ENCODE results near the gene CHTF18.
"Not testable (repeated sequence)": the region's sequence is repeated elsewhere in the genome, so short reads cannot be mapped to it uniquely, and the experiment has no call there.

The CHTF18 gene

GRCh38 chr16:747978-748746 lies 40.3 kb upstream of the CHTF18 start:
- 91% methylated on average over 30 to 35 of the region's 39 CpGs for WGBS, 2 experiments (ENCODE audit: insufficient coverage in 2 of 2)

DNA sequence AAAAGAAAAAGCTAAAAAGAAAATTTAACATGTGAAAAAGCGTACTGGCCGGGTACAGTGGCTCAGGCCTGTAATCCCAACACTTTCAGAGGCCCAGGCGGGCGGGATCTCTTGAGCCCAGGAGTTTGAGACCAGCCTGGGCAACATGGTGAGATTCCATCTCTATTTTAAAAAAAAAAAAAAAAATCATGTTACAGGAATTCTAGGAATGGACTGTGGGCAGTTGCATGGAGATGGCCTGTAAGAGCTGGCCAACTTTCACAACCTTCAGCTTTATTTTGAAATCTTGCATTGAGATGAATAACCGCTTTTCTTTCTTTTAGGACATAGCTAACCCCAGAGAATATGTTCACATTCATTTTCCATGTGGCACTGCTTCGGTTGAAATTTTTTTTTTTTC lies 39.4 kb upstream of the CHTF18 start:
- H3K9me3 ChIP-seq (ENCODE audit: control insufficient read depth, low read length), result no peaks in the 10 kb centered on the region
- no peak overlapping the region for H3K4me3 ChIP-seq (ENCODE audit: extremely low read depth, insufficient read depth, low read length, poor library complexity, severe bottlenecking)
- H3K4me1 ChIP-seq (ENCODE audit: control insufficient read depth, insufficient read depth, low read length, poor library complexity, severe bottlenecking), result no peaks in the 10 kb centered on the region
- H3K36me3 ChIP-seq (ENCODE audit: control insufficient read depth, insufficient read depth, low read length), result no peaks in the 10 kb centered on the region
- no peak overlapping the region for H3K27ac ChIP-seq (ENCODE audit: low read depth, low read length, severe bottlenecking)
- WGBS, 2 experiments (ENCODE audit: insufficient coverage in 2 of 2), result 92 to 96% methylated on average over 5 of the region's 6 CpGs

More at GRCh38 chr16:747978-748746, 40.3 kb upstream of the CHTF18 start:
- Histone ChIP-seq H3K4me3 (ENCODE audit: extremely low read depth, insufficient read depth, low read length, poor library complexity, severe bottlenecking) (no peak overlapping the region), H3K9me3 (ENCODE audit: control insufficient read depth, low read length) (no peaks in the 10 kb centered on the region), H3K27ac (ENCODE audit: low read depth, low read length, severe bottlenecking) (no peak overlapping the region), H3K4me1 (ENCODE audit: control insufficient read depth, insufficient read depth, low read length, poor library complexity, severe bottlenecking) (no peaks in the 10 kb centered on the region), H3K36me3 (ENCODE audit: control insufficient read depth, insufficient read depth, low read length) (no peaks in the 10 kb centered on the region)

GRCh38 chr16:750485-750884 lies 37.9 kb upstream of the CHTF18 start:
- Histone ChIP-seq H3K4me3 (ENCODE audit: extremely low read depth, insufficient read depth, low read length, poor library complexity, severe bottlenecking) (no peak overlapping the region), H3K36me3 (ENCODE audit: control insufficient read depth, insufficient read depth, low read length) (no peaks in the 10 kb centered on the region), H3K4me1 (ENCODE audit: control insufficient read depth, insufficient read depth, low read length, poor library complexity, severe bottlenecking) (no peaks in the 10 kb centered on the region), H3K9me3 (ENCODE audit: control insufficient read depth, low read length) (no peaks in the 10 kb centered on the region), H3K27ac (ENCODE audit: low read depth, low read length, severe bottlenecking) (no peak overlapping the region)
- WGBS, 2 experiments (ENCODE audit: insufficient coverage in 2 of 2), result 77 to 88% methylated on average over 8 to 9 of the region's 9 CpGs

GRCh38 chr16:751152-752006 lies 37.0 kb upstream of the CHTF18 start:
- Histone ChIP-seq H3K4me3 (ENCODE audit: extremely low read depth, insufficient read depth, low read length, poor library complexity, severe bottlenecking) (no peak overlapping the region), H3K27ac (ENCODE audit: low read depth, low read length, severe bottlenecking) (no peak overlapping the region), H3K9me3 (ENCODE audit: control insufficient read depth, low read length) (peaks cover 2% of the 10 kb centered on the region), H3K36me3 (ENCODE audit: control insufficient read depth, insufficient read depth, low read length) (no peaks in the 10 kb centered on the region), H3K4me1 (ENCODE audit: control insufficient read depth, insufficient read depth, low read length, poor library complexity, severe bottlenecking) (no peaks in the 10 kb centered on the region)
- 72 to 73% methylated on average over 28 to 31 of the region's 39 CpGs for WGBS, 2 experiments (ENCODE audit: insufficient coverage in 2 of 2)

GRCh38 chr16:752007-752312 lies 36.5 kb upstream of the CHTF18 start:
- Histone ChIP-seq H3K27ac (ENCODE audit: low read depth, low read length, severe bottlenecking) (no peak overlapping the region), H3K4me1 (ENCODE audit: control insufficient read depth, insufficient read depth, low read length, poor library complexity, severe bottlenecking) (no peaks in the 10 kb centered on the region), H3K9me3 (ENCODE audit: control insufficient read depth, low read length) (peaks cover 4% of the 10 kb centered on the region), H3K4me3 (ENCODE audit: extremely low read depth, insufficient read depth, low read length, poor library complexity, severe bottlenecking) (no peak overlapping the region), H3K36me3 (ENCODE audit: control insufficient read depth, insufficient read depth, low read length) (no peaks in the 10 kb centered on the region)
- 28 to 34% methylated on average over 7 to 10 of the region's 10 CpGs for WGBS, 2 experiments (ENCODE audit: insufficient coverage in 2 of 2)

- not testable (repeated sequence) for H3K9me3 ChIP-seq (ENCODE audit: control insufficient read depth, low read length); H3K36me3 ChIP-seq (ENCODE audit: control insufficient read depth, insufficient read depth, low read length); H3K27ac ChIP-seq (ENCODE audit: low read depth, low read length, severe bottlenecking); H3K4me3 ChIP-seq (ENCODE audit: extremely low read depth, insufficient read depth, low read length, poor library complexity, severe bottlenecking); H3K4me1 ChIP-seq (ENCODE audit: control insufficient read depth, insufficient read depth, low read length, poor library complexity, severe bottlenecking)
- 89 to 93% methylated on average over 10 to 11 of the region's 11 CpGs for WGBS, 2 experiments (ENCODE audit: insufficient coverage in 2 of 2)
Measured at GRCh38 chr16:754121-754607, 34.3 kb upstream of the CHTF18 start.

DNA sequence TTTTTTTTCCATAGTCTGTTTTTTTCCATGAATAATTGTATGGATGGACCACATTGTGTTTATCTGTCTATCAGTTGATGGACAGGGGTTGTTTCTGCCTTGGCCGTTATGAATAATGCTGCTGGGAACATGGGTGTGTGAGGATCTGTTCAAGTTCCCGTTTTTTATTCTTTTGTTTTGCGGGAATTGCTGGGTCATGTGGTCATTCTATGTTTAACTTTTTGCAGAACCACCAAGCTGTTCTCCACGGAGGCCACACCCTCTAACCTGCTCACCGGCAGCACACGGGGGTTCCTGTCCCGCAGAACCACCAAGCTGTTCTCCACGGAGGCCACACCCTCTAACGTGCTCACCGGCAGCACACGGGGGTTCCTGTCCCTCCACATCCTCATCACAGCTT lies 33.8 kb upstream of the CHTF18 start:
- Histone ChIP-seq H3K36me3 (ENCODE audit: control insufficient read depth, insufficient read depth, low read length) (no peaks in the 10 kb centered on the region), H3K9me3 (ENCODE audit: control insufficient read depth, low read length) (peaks cover 4% of the 10 kb centered on the region), H3K4me1 (ENCODE audit: control insufficient read depth, insufficient read depth, low read length, poor library complexity, severe bottlenecking) (no peaks in the 10 kb centered on the region), H3K4me3 (ENCODE audit: extremely low read depth, insufficient read depth, low read length, poor library complexity, severe bottlenecking) (no peak overlapping the region), H3K27ac (ENCODE audit: low read depth, low read length, severe bottlenecking) (no peak overlapping the region)
- WGBS, 2 experiments (ENCODE audit: insufficient coverage in 2 of 2), result 69 to 87% methylated on average over 5 to 7 of the region's 11 CpGs

GRCh38 chr16:756428-756827 lies 32.0 kb upstream of the CHTF18 start:
- Histone ChIP-seq H3K4me1 (ENCODE audit: control insufficient read depth, insufficient read depth, low read length, poor library complexity, severe bottlenecking) (no peaks in the 10 kb centered on the region), H3K4me3 (ENCODE audit: extremely low read depth, insufficient read depth, low read length, poor library complexity, severe bottlenecking) (no peak overlapping the region), H3K36me3 (ENCODE audit: control insufficient read depth, insufficient read depth, low read length) (no peaks in the 10 kb centered on the region), H3K27ac (ENCODE audit: low read depth, low read length, severe bottlenecking) (no peak overlapping the region), H3K9me3 (ENCODE audit: control insufficient read depth, low read length) (peaks cover 4% of the 10 kb centered on the region)
- WGBS, 2 experiments (ENCODE audit: insufficient coverage in 2 of 2), result 98 to 100% methylated on average over 4 of the region's 5 CpGs

GRCh38 chr16:759110-759910 lies 29.1 kb upstream of the CHTF18 start:
- H3K36me3 ChIP-seq (ENCODE audit: control insufficient read depth, insufficient read depth, low read length), result no peaks in the 10 kb centered on the region
- H3K9me3 ChIP-seq (ENCODE audit: control insufficient read depth, low read length), result peaks cover 4% of the 10 kb centered on the region
- WGBS, 2 experiments (ENCODE audit: insufficient coverage in 2 of 2), result 92 to 94% methylated on average over 32 to 33 of the region's 34 CpGs
- no peak overlapping the region for H3K4me3 ChIP-seq (ENCODE audit: extremely low read depth, insufficient read depth, low read length, poor library complexity, severe bottlenecking)
- H3K27ac ChIP-seq (ENCODE audit: low read depth, low read length, severe bottlenecking), result no peak overlapping the region
- H3K4me1 ChIP-seq (ENCODE audit: control insufficient read depth, insufficient read depth, low read length, poor library complexity, severe bottlenecking), result no peaks in the 10 kb centered on the region

GRCh38 chr16:760065-760464 lies 28.4 kb upstream of the CHTF18 start:
- Histone ChIP-seq H3K9me3 (ENCODE audit: control insufficient read depth, low read length) (peaks cover 4% of the 10 kb centered on the region), H3K4me1 (ENCODE audit: control insufficient read depth, insufficient read depth, low read length, poor library complexity, severe bottlenecking) (no peaks in the 10 kb centered on the region), H3K27ac (ENCODE audit: low read depth, low read length, severe bottlenecking) (no peak overlapping the region), H3K4me3 (ENCODE audit: extremely low read depth, insufficient read depth, low read length, poor library complexity, severe bottlenecking) (no peak overlapping the region), H3K36me3 (ENCODE audit: control insufficient read depth, insufficient read depth, low read length) (no peaks in the 10 kb centered on the region)
- 87 to 94% methylated on average over 13 to 15 of the region's 15 CpGs for WGBS, 2 experiments (ENCODE audit: insufficient coverage in 2 of 2)
